Hair follicle dermal papilla cell (primary cell): Measurements from ENCODE around the gene FBXL12. TPM values are rescaled to one million over a fixed set of nuclear protein-coding genes. Genes with fewer than 3 reads are reported as not detected.

Source experiments
- small RNA-seq: library from RNA; depleted of rRNA; stranded (forward); fragments of <200 nt; gene quantifications from one replicate; pipeline ENCODE3, GENCODE V24; 2012
- total RNA-seq: library from RNA; depleted of rRNA; stranded (reverse); fragments of >200 nt; gene quantifications from 2 replicates; pipeline ENCODE4 v1.2.3, GENCODE V29; 2012

The FBXL12 gene, protein sequence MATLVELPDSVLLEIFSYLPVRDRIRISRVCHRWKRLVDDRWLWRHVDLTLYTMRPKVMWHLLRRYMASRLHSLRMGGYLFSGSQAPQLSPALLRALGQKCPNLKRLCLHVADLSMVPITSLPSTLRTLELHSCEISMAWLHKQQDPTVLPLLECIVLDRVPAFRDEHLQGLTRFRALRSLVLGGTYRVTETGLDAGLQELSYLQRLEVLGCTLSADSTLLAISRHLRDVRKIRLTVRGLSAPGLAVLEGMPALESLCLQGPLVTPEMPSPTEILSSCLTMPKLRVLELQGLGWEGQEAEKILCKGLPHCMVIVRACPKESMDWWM
- total RNA-seq: 25.7 and 36.7 TPM in 2 replicates

DNA sequence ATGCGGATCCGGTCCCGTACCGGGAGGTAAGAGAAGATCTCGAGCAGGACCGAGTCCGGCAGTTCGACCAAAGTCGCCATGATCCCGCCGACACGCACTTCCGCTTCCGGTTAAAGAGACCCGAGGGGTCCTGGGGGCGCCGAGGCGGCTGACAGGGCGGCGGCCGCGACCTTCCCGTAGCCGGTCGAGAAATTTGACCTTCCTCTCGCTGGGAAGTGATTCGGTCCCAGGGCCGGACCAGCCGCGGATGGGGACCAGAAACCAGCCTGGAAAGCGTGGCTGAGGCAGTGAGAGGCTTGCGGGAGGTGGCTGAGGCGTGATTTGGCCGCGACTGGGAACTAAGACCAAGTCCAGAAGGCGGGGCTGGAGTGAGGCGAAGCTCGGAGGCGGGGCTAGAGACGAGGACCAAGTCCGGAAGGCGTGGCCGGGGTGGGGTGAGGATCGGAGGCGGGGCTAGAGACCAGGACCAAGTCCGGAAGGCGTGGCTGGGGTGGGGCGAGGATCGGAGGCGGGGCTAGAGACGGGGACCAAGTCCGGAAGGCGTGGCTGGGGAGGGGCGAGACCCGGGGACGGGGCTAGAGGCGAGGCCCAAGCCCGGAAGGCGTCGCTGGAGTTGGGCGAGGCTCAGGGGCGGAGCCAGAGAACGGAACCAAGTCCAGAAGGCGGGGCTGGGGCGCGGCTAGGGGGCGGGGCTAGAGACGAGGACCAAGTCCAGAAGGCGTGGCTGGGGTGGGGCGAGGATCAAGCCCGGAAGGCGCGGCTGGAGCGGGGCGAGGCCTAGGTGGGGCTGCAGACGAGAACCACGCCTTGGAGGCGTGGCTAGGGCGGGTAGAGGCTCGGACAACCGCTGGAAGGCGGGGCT is at the start of gene FBXL12:
Gene FBXL12 (minus strand): TSS at position 346 of the 862 bp plus-strand sequence. CDS start 266 bp downstream, at position 80.

DNA sequence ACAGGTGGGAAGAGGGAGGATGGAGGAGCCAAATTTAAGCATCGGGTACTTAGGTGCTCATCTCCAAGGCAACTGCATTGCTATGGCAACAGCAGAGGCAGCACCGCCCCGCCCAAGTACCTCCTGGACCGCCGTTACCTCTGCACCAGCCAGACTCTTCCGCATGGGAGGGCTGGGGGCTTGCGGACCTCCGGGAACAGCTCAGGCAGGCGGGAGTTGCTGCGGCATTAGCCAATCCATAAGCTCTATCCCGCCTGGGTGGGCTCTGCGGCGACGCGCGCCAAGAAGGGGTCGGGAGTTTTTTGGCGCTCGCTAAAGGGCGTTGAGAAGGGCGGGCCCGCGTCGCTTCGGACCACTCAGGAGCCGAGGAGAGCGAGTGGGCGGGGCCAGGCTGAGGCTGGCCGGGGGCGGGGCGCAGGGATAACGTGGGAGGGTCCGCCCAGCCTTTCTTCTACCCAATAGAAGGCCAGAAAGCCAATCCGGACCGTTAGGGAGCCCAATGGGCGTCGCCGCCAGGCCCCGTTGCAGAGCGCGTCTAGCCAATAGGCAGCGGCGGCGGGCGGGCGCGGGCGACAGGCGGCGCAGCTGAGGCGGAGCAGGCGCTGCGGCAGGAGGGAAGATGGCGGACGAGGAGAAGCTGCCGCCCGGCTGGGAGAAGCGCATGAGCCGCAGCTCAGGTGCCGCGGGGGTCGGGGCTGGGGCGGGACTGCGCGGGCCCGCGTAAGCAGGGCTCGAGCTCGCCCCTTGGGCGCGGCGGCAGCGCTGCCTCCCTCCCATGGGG is 16.0 kb upstream of the FBXL12 start, which contains the start of gene PIN1:
Gene PIN1 (plus strand): TSS at position 593 of the 781 bp plus-strand sequence. CDS start 27 bp downstream, at position 620.

DNA sequence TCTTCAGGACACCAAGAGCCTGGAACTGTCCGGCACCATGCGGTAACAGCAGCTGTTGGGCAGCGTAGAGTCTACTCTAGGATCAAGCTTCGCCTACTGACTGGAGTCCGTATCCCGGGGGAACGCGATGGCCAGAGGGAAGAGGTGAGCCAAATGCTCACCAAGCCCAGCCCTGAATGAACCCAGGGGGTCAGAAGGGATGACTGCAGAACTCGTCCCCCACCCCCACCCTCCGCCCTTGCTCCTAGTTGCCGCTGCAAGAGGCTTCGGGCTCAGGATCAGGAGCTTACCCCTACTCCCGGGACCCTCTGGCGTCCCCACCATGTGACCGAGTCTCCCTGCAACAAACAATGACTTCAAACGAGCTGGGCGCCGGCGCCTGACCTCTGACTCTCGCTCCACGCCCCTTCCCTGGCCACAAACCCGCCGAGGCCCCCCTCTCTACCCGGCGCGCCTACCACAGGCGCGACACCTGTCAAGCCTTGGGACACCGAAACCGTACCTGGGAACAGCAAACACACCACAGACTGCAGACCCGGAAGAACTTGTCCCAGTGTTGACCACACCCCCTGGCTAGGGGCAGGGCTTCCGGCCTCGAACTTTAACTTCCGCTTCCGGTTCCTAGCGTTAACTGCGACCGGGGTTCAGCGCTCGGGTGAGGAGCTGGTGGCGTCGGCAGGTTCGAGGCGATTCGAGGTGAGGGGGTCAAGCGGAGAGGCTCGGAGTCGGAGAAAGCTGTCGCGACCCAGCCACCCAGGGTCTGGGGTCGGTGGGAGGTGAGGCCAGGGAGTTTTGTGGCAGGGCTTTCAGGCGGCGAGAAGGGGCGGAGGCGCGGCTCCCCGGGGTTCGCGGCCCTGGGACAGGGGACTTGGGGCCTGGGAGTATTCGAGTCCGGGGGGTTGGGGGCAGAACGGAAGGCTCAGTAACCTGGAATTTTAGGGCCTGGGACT is 8.7 kb upstream of the FBXL12 start, which contains the start of gene UBL5:
Gene UBL5 (plus strand): TSS at position 630 of the 950 bp plus-strand sequence. CDS start 420 bp downstream, outside the sequence.

GRCh38 chr19:9768175-9769112 is 50.4 kb downstream of the FBXL12 start, which contains the start of gene ZNF846:
Gene ZNF846 (minus strand): TSS chr19:9768738. CDS start chr19:9764950, 3,788 bp downstream.

Small RNA genes within 50 kb of the gene (small RNA-seq; reads per million reads assigned to genes)
- gene RF00156: not detected

Other genes starting within 250 kb of the FBXL12 start
- 35.2 and 36.2 TPM in 2 replicates for gene ZNF121, start 234.6 kb downstream of the FBXL12 start, total RNA-seq
- gene ZNF561, start 197.8 kb downstream of the FBXL12 start, total RNA-seq: 37.0 and 51.0 TPM in 2 replicates
- gene ZNF562, start 144.0 kb downstream of the FBXL12 start, total RNA-seq: 41.2 and 43.7 TPM in 2 replicates
- gene ZNF846, start 50.3 kb downstream of the FBXL12 start, total RNA-seq: 12.3 and 15.3 TPM in 2 replicates
- gene UBL5, start 8.8 kb upstream of the FBXL12 start, total RNA-seq: 78.5 and 136 TPM in 2 replicates
- 56.8 and 68.4 TPM in 2 replicates for gene PIN1, start 16.2 kb upstream of the FBXL12 start, total RNA-seq
- gene OLFM2, start 117.4 kb upstream of the FBXL12 start, total RNA-seq: 31.9 and 152 TPM in 2 replicates
- gene COL5A3, start 191.4 kb upstream of the FBXL12 start, total RNA-seq: 37.6 and 67.5 TPM in 2 replicates
- not detected in 2 replicates for gene RDH8, start 194.4 kb upstream of the FBXL12 start, total RNA-seq